ENCODE results near the gene MRPS25. TPM values are rescaled to one million over a fixed set of nuclear protein-coding genes. Genes with fewer than 3 reads are reported as not detected.

Gene MRPS25
- total and polyA plus RNA-seq, 5 experiments from 2014 or later = 23.5 to 90.4 (median 27.7) TPM

DNA sequence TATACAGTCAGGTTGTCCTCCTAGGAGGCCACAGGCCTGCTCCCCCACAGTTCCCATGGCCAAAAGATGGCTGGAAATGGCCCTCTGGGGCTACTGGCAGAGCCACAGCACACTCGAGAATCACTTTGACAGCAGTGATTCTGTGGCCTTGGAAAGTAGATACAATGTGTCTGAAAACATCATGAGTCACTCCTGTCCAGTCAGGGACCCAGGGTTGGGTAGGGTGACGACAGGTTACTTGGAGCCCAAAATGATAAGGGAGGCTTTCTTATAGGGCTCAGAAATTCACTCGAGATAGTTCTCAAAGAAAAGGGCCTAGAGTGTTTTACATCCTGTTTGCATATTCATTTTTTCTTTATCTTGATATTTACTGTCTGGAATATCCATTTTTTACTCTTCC lies 24.3 kb downstream of the MRPS25 start:
- DNase-seq (no peak), ATAC-seq (no peak)
- peak overlapping the region; percentile 33 to 88 (median 62) for H3K27ac Mint-ChIP-seq
- no peaks in the 10 kb centered on the region for H3K9me3 Mint-ChIP-seq
- no peak overlapping the region for H3K4me3 Mint-ChIP-seq
- H3K36me3 Mint-ChIP-seq = peaks cover 0 to 97% (median 2%) of the 10 kb centered on the region in 3 donors
- H3K4me1 Mint-ChIP-seq = peaks cover 8 to 20% (median 15%) of the 10 kb centered on the region in 4 donors
- H3K27me3 Mint-ChIP-seq = no peaks in the 10 kb centered on the region
- POLR2A ChIA-PET = no interaction called here

DNA sequence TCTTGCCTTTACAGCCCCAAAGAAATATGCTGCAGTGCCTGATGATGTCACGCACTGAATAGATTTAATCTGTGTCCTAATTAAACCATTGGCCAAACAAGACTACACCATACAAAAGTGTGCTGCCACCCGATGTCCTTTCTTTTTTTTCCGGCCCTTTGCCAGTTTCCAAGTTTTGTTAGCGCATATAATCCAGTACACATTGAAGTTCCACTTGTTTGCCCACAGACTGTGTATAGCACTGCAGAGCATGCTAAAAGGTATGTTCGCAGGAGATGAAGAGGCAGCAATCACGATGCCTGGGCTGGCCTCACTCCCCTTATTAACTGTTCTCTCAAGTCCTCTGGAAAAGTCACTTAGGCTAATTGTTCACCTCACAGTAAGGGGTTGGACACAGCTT lies 26.8 kb downstream of the MRPS25 start:
- ATAC-seq (no peak), DNase-seq (no peak)
- Mint-ChIP-seq H3K27me3 (no peaks in the 10 kb centered on the region), H3K27ac (peak overlapping the region in 1 of 10 donors; percentile 66), H3K4me1 (peaks cover under 1 to 7% (median 2%) of the 10 kb centered on the region in 4 donors), H3K4me3 (no peak overlapping the region), H3K9me3 (no peaks in the 10 kb centered on the region), H3K36me3 (peaks cover 0 to 94% (median 5%) of the 10 kb centered on the region in 3 donors)
- POLR2A ChIA-PET = no interaction called here

DNA sequence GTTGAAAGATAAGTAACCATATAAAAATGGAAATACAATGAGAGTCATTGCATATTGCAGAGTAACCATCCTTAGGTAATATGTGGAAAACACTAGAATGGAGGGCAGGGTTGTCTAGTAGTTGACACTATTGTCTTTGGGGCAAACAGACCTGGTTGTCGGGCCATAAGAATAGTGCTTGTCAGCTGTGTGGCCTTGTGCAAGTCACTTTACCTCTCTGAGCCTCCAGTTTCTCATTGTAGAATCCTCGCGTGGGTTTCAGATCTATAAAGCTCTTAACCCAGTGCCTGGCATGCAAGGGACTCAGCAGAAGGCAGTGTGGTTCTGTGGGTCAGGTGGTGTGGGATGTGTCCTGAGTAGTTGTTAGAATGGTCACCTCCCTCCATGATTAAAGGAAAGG lies 32.0 kb downstream of the MRPS25 start:
- no peak for ATAC-seq

DNA sequence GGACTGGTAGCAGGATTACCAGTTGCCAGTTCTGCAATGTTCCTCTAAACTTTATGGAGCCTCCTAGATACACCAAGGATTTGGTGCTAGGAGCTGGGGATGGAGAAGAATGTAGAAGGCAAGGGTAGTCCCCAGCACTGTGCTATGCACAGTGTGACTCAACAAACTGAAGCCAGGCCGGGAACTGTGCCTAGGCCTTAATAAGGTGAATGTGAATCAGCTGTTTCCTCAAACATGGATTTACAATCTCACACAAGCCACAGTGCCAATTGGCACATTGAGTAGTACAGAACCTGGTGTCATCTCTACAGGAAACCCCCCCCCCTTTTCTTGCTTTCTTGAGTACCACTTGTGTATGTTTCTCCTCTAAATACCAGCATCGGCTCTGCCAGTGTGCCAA lies 32.5 kb downstream of the MRPS25 start:
- peaks cover 0 to 3% (median 0%) of the 10 kb centered on the region in 4 donors for H3K4me1 Mint-ChIP-seq
- DNase-seq (no peak), ATAC-seq (no peak)
- no peak overlapping the region for H3K4me3 Mint-ChIP-seq
- no peaks in the 10 kb centered on the region for H3K27me3 Mint-ChIP-seq
- H3K9me3 Mint-ChIP-seq = no peaks in the 10 kb centered on the region
- POLR2A ChIA-PET = interaction anchor here (0.6 kb wide), 1 partner anchor 11 kb away, joined by 3 read pairs; no protein-coding TSS in a partner anchor
- H3K27ac Mint-ChIP-seq = peak overlapping the region in 3 of 10 donors; percentile 21 to 63 (median 52)
- H3K36me3 Mint-ChIP-seq = peaks cover 0 to 90% (median 8%) of the 10 kb centered on the region in 3 donors

More for the DNA sequence above, 32.0 kb downstream of the MRPS25 start:
- H3K4me3 Mint-ChIP-seq = no peak overlapping the region
- POLR2A ChIA-PET = interaction anchor here (0.6 kb wide), 1 partner anchor 11 kb away, joined by 3 read pairs; no protein-coding TSS in a partner anchor
- no peaks in the 10 kb centered on the region for H3K27me3 Mint-ChIP-seq
- H3K9me3 Mint-ChIP-seq = no peaks in the 10 kb centered on the region
- H3K36me3 Mint-ChIP-seq = peaks cover 0 to 90% (median 7%) of the 10 kb centered on the region in 3 donors
- H3K27ac Mint-ChIP-seq = peak overlapping the region in 3 of 10 donors; percentile 21 to 63 (median 52)
- peaks cover 0 to 3% (median 0%) of the 10 kb centered on the region in 4 donors for H3K4me1 Mint-ChIP-seq
- no peak for DNase-seq

DNA sequence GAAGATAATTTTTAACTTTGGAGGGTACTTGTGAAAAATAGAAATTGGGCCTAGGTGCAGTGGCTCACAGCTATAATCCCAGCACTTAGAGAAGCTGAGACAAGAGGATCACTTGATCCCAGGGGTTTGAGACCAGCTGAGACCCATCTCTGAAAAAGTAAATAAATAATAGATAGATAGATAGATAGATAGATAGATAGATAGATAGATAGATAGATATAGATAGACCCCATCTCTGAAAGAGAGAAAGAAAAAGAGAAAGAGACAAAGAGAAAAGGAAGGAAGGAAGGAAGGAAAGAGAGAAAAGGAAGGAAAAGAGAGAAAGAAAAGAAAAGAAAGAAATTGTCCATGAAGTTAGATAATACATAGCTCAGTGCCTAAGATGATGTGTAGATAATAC lies 35.5 kb downstream of the MRPS25 start:
- DNase-seq (no peak), ATAC-seq (no peak)
- Mint-ChIP-seq H3K27me3 (no peaks in the 10 kb centered on the region), H3K27ac (peak overlapping the region in 5 of 10 donors; percentile 6 to 66 (median 41)), H3K36me3 (peaks cover 0 to 88% (median 15%) of the 10 kb centered on the region in 3 donors), H3K9me3 (no peaks in the 10 kb centered on the region), H3K4me1 (peaks cover 0 to 5% (median 0%) of the 10 kb centered on the region in 4 donors), H3K4me3 (no peak overlapping the region)
- POLR2A ChIA-PET = no interaction called here

DNA sequence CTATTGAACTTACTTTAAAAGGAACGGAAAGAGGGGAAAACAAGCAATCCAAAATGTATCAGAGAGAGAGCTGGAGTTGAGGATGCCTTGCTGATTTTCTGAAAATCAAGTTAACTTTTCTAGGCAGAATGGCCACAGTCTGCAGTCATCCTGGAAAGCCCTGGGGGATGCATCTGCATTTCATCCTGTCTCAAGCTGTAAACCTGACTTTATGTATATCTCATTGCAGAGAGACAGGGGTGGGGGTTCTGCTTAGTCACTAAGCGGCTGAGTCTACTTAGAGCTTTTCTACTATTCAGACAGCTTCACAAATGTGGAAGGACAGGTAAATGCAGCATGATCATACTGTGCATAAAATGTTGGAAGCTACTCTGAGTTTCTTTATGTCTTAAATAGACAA lies 41.4 kb downstream of the MRPS25 start:
- DNase-seq (no peak), ATAC-seq (no peak)
- Mint-ChIP-seq H3K4me3 (no peak overlapping the region), H3K36me3 (peaks cover 4 to 94% (median 30%) of the 10 kb centered on the region in 3 donors), H3K27ac (no peak overlapping the region), H3K9me3 (no peaks in the 10 kb centered on the region), H3K4me1 (peaks cover 0 to 1% (median 0%) of the 10 kb centered on the region in 4 donors), H3K27me3 (no peaks in the 10 kb centered on the region)
- POLR2A ChIA-PET = no interaction called here

DNA sequence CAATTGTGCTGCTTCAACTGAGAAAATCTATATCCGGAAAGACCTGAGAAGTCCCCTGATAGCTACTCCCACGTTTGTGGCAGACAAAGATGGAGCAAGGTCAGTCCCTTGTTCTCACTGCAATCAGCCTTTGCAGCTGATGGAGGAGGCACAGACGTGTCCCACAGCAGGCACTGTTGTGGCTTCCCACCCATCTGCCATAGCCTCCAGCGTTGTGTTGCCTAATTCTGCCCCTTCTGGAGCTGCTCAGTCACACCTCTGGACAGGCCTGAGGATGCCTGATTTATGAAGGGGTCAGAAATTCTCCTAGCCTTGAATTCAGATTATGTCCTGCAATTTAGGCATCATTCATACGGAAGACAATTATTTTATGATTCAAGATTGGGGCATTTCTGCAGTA lies 41.9 kb downstream of the MRPS25 start:
- ATAC-seq = no peak
- no peaks in the 10 kb centered on the region for H3K27me3 Mint-ChIP-seq

GRCh38 chr3:15017191-15017590 lies 47.9 kb downstream of the MRPS25 start:
- H3K4me1 Mint-ChIP-seq = peaks cover 0 to 2% (median 0%) of the 10 kb centered on the region in 4 donors
- no peak for DNase-seq
- H3K9me3 Mint-ChIP-seq = no peaks in the 10 kb centered on the region
- no peaks in the 10 kb centered on the region for H3K27me3 Mint-ChIP-seq
- H3K27ac Mint-ChIP-seq = peak overlapping the region in 4 of 10 donors; percentile 1 to 68 (median 40)
- POLR2A ChIA-PET = no interaction called here
- no peak overlapping the region for H3K4me3 Mint-ChIP-seq
- no peak for ATAC-seq
- H3K36me3 Mint-ChIP-seq = peaks cover 11 to 97% (median 41%) of the 10 kb centered on the region in 3 donors

More for the DNA sequence above, 41.9 kb downstream of the MRPS25 start:
- Mint-ChIP-seq H3K36me3 (peaks cover 4 to 94% (median 29%) of the 10 kb centered on the region in 3 donors), H3K9me3 (no peaks in the 10 kb centered on the region), H3K4me1 (peaks cover 0 to 1% (median 0%) of the 10 kb centered on the region in 4 donors), H3K27ac (peak overlapping the region in 3 of 10 donors; percentile 25 to 85 (median 46)), H3K4me3 (no peak overlapping the region)
- POLR2A ChIA-PET = interaction anchor here (0.6 kb wide), 1 partner anchor 601 kb away, joined by 3 read pairs; no protein-coding TSS in a partner anchor
- DNase-seq = no peak

DNA sequence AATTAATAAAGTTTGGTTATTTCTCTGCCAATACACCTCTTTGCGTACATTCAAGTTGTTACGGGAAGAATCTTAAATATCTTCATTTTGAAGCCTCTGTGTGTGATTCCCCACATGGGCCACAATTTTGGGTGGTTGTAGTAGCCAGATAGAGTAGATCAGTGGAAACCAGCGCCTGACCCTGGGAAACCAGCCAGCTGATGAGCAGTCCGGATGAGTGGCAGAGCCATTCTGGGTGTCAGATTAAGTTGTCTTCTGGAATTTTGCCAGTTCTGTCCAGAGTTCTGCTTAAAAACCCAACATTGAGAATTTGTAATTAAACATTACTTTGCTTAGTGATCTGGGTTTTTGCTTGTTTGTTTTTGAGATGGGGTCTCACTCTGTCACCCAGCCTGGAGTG lies 49.7 kb downstream of the MRPS25 start:
- no peaks in the 10 kb centered on the region for H3K27me3 Mint-ChIP-seq
- H3K9me3 Mint-ChIP-seq = no peaks in the 10 kb centered on the region
- POLR2A ChIA-PET = no interaction called here
- peaks cover 0 to 3% (median 1%) of the 10 kb centered on the region in 4 donors for H3K4me1 Mint-ChIP-seq
- ATAC-seq = no peak
- H3K4me3 Mint-ChIP-seq = no peak overlapping the region
- no peak for DNase-seq
- H3K27ac Mint-ChIP-seq = peak overlapping the region in 1 of 10 donors; percentile 39
- H3K36me3 Mint-ChIP-seq = peaks cover 11 to 87% (median 41%) of the 10 kb centered on the region in 3 donors

DNA sequence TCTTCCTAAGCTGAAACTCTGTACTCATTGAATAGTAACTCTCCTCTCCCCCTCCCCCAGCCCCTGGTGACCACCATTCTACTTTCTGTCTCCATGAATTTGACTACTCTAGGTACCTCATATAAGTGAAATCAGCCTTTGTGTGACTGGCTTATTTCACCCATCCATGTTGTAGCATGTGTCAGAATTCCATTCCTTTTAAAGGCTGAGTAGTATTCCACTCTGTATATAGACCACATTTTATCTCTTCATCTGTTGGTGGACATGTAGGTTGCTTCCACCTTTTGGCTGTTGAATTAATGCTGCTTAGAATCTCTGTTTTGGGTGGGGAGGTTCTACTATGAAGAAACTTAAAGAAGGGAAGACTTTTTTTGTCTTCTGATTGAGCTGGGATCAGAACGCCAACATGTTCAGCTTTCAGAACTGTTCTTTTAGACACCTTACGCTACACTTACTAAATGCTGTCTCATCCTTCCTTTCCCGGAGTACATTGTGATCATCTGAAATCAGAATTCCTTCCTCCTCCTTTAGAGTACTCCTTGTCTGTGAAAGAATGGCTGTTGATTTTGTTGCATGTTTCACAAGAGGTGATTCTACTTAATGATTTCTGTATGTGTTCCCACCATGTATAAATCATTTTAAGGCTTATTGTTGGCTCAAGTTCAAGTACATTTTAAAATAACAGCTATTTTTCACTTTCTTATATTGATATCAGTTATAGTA lies 50.3 kb downstream of the MRPS25 start:
- no peaks in the 10 kb centered on the region for H3K27me3 Mint-ChIP-seq
- POLR2A ChIA-PET = no interaction called here
- H3K9me3 Mint-ChIP-seq = no peaks in the 10 kb centered on the region
- peak overlapping the region in 2 of 10 donors; percentile 12 to 68 for H3K27ac Mint-ChIP-seq
- peaks cover 11 to 87% (median 39%) of the 10 kb centered on the region in 3 donors for H3K36me3 Mint-ChIP-seq
- no peak overlapping the region for H3K4me3 Mint-ChIP-seq
- DNase-seq (no peak), ATAC-seq (no peak)
- peaks cover 0 to 3% (median 1%) of the 10 kb centered on the region in 4 donors for H3K4me1 Mint-ChIP-seq

- Mint-ChIP-seq H3K4me3 (no peak overlapping the region), H3K27me3 (no peaks in the 10 kb centered on the region), H3K36me3 (peaks cover 0 to 85% (median 23%) of the 10 kb centered on the region in 3 donors), H3K4me1 (peaks cover 0 to 8% (median 3%) of the 10 kb centered on the region in 4 donors), H3K9me3 (no peaks in the 10 kb centered on the region), H3K27ac (no peak overlapping the region)
- POLR2A ChIA-PET = no interaction called here
- no peak for DNase-seq
- ATAC-seq = no peak
Measured at GRCh38 chr3:15011174-15011573, 53.9 kb downstream of the MRPS25 start.

DNA sequence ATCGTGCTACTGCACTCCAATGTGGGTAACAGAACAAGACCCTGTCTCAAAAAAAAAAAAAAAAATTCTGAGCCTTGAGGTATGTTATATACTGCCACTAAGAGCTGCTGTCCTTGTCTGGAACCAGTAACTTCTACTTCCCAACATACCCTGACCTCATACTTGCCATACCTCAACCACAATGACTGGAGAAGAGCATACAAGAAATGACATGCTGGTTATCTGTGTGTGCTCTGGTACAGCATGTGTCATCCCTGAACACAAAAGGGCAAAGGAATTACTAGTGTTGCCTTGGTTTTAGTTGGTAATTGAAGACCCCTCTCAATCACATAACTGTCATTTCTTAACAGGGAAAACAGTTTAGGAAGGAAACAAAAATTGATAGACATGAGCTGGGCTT lies 54.5 kb downstream of the MRPS25 start:
- Mint-ChIP-seq H3K4me1 (peaks cover 0 to 8% (median 3%) of the 10 kb centered on the region in 4 donors), H3K4me3 (no peak overlapping the region), H3K9me3 (no peaks in the 10 kb centered on the region), H3K27ac (peak overlapping the region in 1 of 10 donors; percentile 22), H3K27me3 (no peaks in the 10 kb centered on the region), H3K36me3 (peaks cover 0 to 82% (median 20%) of the 10 kb centered on the region in 3 donors)
- ATAC-seq (no peak), DNase-seq (no peak)
- POLR2A ChIA-PET = no interaction called here

- H3K27me3 Mint-ChIP-seq = no peaks in the 10 kb centered on the region
- POLR2A ChIA-PET = no interaction called here
- H3K27ac Mint-ChIP-seq = no peak overlapping the region
- peaks cover 0 to 8% (median 3%) of the 10 kb centered on the region in 4 donors for H3K4me1 Mint-ChIP-seq
- peaks cover 0 to 3% (median 0%) of the 10 kb centered on the region in 9 donors for H3K9me3 Mint-ChIP-seq
- no peak for ATAC-seq
- peaks cover 0 to 81% (median 22%) of the 10 kb centered on the region in 3 donors for H3K36me3 Mint-ChIP-seq
- DNase-seq = no peak
- H3K4me3 Mint-ChIP-seq = no peak overlapping the region
Measured at GRCh38 chr3:15009167-15009566, 55.9 kb downstream of the MRPS25 start.
